DND-41 (cell line): ENCODE measurements around the gene MBTD1.
A peak's percentile ranks its signal among the peaks of the same experiment; 100 is the strongest.
"Not testable (repeated sequence)": the region's sequence is repeated elsewhere in the genome, so short reads cannot be mapped to it uniquely, and the experiment has no call there.

Experiments
- ATAC-seq: fragments of 200-7000 bp; cut with Tn5 transposase; 3 replicates; pipeline ENCODE4 v1.9.1; 2021; ENCODE audit warnings: low read depth; ENCODE audit not compliant: insufficient read depth
- DNase-seq: peaks from one replicate; pipeline ENCODE4 v3.0.0-alpha.2; 2020
- H2AFZ ChIP-seq: 2 replicates; pipeline ENCODE4 v1.6.0; 2012; ENCODE audit warnings: low read depth, low read length
- H3K27ac ChIP-seq: 2 replicates; pipeline ENCODE4 v1.5.1; 2012; ENCODE audit warnings: low read length, inconsistent platforms
- H3K27me3 ChIP-seq: fragments of 200-600 bp; sonication (generic); 2 replicates; pipeline ENCODE4 v1.6.0; 2012; ENCODE audit warnings: low read length, mild to moderate bottlenecking, inconsistent platforms; ENCODE audit not compliant: insufficient read depth, poor library complexity
- H3K36me3 ChIP-seq: 2 replicates; pipeline ENCODE4 v1.5.1; 2012; ENCODE audit warnings: low read length, inconsistent platforms; ENCODE audit not compliant: insufficient read depth
- H3K4me1 ChIP-seq: 2 replicates; pipeline ENCODE4 v1.5.1; 2012; ENCODE audit warnings: mild to moderate bottlenecking, low read length; ENCODE audit not compliant: insufficient read depth
- H3K4me2 ChIP-seq: 2 replicates; pipeline ENCODE4 v1.6.0; 2012; ENCODE audit warnings: mild to moderate bottlenecking, moderate library complexity, low read length, inconsistent platforms; ENCODE audit not compliant: insufficient read depth
- H3K4me3 ChIP-seq, 2 experiments: fragments of 200-600 bp in 1 of 2; shearing (Covaris generic) in 1 of 2; 2 replicates each; pipeline ENCODE4 v1.5.1; 2012 to 2016; ENCODE audit warnings: inconsistent platforms in 2 of 2, low read length in 2 of 2, mild to moderate bottlenecking in 2 of 2, low read depth in 1 of 2, moderate library complexity in 1 of 2
- H3K79me2 ChIP-seq: 2 replicates; pipeline ENCODE4 v1.6.0; 2012; ENCODE audit warnings: low read length, inconsistent platforms; ENCODE audit not compliant: insufficient read depth
- H3K9ac ChIP-seq: 2 replicates; pipeline ENCODE4 v1.6.0; 2012; ENCODE audit warnings: low read depth, mild to moderate bottlenecking, inconsistent platforms, low read length, moderate library complexity
- H3K9me3 ChIP-seq: 2 replicates; pipeline ENCODE4 v1.5.1; 2012; ENCODE audit warnings: low read length, moderate library complexity, mild to moderate bottlenecking, inconsistent platforms; ENCODE audit not compliant: insufficient read depth, severe bottlenecking
- H4K20me1 ChIP-seq: 2 replicates; pipeline ENCODE4 v1.6.0; 2012; ENCODE audit warnings: low read length; ENCODE audit not compliant: insufficient read depth
- CTCF ChIP-seq: IDR thresholded peaks from 2 replicates; pipeline ENCODE4 v1.5.1; 2012; ENCODE audit warnings: borderline replicate concordance, low read length, moderate library complexity, mild to moderate bottlenecking; ENCODE audit not compliant: poor library complexity, severe bottlenecking; ENCODE audit errors: extremely low read depth
- EZH2 ChIP-seq: IDR thresholded peaks from 3 replicates; pipeline ENCODE4 v1.6.1; 2012; ENCODE audit warnings: borderline replicate concordance, low read depth, mild to moderate bottlenecking, moderate library complexity, low read length, inconsistent platforms; ENCODE audit not compliant: severe bottlenecking

Gene MBTD1

GRCh38 chr17:51298508-51299371 lies 38.9 kb upstream of the MBTD1 start:
- Histone ChIP-seq H3K4me3 (no peak overlapping the region), H2AFZ (no peak overlapping the region), H3K9ac (no peak overlapping the region), H3K27me3 (no peaks in the 10 kb centered on the region), H3K9me3 (no peaks in the 10 kb centered on the region), H3K79me2 (no peaks in the 10 kb centered on the region), H3K4me2 (no peak overlapping the region), H3K4me1 (no peaks in the 10 kb centered on the region), H3K27ac (no peak overlapping the region), H4K20me1 (peaks cover 3% of the 10 kb centered on the region; the same call in 1 of the 2 replicates), H3K36me3 (peaks cover 42% of the 10 kb centered on the region)
- TF ChIP-seq CTCF, result peak; percentile 85
- TF ChIP-seq EZH2, result no peak
- DNase-seq, result no peak
- peak; percentile 58; the same call in 2 of the 3 replicates for ATAC-seq

- H3K79me2 ChIP-seq, H3K4me2 ChIP-seq, ATAC-seq, H2AFZ ChIP-seq, DNase-seq, H3K27me3 ChIP-seq, H4K20me1 ChIP-seq, H3K9me3 ChIP-seq, H3K4me3 ChIP-seq, H3K9ac ChIP-seq, H3K4me1 ChIP-seq, H3K27ac ChIP-seq: not testable (repeated sequence)
- H3K36me3 ChIP-seq, result peaks cover 79% of the 10 kb centered on the region
Measured at GRCh38 chr17:51294338-51294737, 34.5 kb upstream of the MBTD1 start.

DNA sequence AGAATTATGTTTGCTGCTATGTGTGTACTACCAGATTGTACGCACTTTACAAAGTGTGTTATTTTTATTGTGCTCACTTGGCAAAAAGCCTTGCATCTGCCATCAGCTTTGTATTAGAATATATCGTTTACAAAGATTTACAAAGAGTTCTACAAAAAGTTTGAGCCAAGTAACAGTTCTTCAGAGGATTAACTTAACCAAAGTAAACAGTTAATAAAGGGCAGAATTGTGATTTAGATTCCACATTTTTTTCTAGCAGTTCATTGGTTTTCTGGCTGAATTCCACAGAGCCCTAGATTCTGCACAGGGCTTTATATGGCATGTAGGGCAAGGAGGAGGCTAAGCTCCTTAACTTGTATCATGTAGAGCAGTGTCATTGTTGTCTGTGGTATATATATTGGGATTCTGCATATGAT lies 29.9 kb upstream of the MBTD1 start:
- Histone ChIP-seq H3K4me2 (no peak overlapping the region), H3K9me3 (no peaks in the 10 kb centered on the region), H3K4me3 (no peak overlapping the region), H3K36me3 (peaks cover 93% of the 10 kb centered on the region), H4K20me1 (no peaks in the 10 kb centered on the region; the same call in 1 of the 2 replicates), H2AFZ (no peak overlapping the region), H3K9ac (no peak overlapping the region), H3K79me2 (no peaks in the 10 kb centered on the region), H3K4me1 (no peaks in the 10 kb centered on the region), H3K27me3 (no peaks in the 10 kb centered on the region), H3K27ac (no peak overlapping the region)
- no peak for TF ChIP-seq CTCF
- TF ChIP-seq EZH2, result no peak
- no peak for DNase-seq
- ATAC-seq, result no peak

GRCh38 chr17:51287412-51287811 lies 27.6 kb upstream of the MBTD1 start:
- Histone ChIP-seq H3K36me3 (peaks cover 90% of the 10 kb centered on the region), H4K20me1 (no peaks in the 10 kb centered on the region; the same call in 1 of the 2 replicates), H3K9me3 (no peaks in the 10 kb centered on the region), H3K27me3 (no peaks in the 10 kb centered on the region), H3K9ac (no peak overlapping the region), H3K4me1 (no peaks in the 10 kb centered on the region), H3K27ac (no peak overlapping the region), H3K79me2 (no peaks in the 10 kb centered on the region), H3K4me2 (no peak overlapping the region), H3K4me3 (no peak overlapping the region), H2AFZ (no peak overlapping the region)
- ATAC-seq (no peak), DNase-seq (no peak)
- TF ChIP-seq CTCF (no peak), EZH2 (no peak)
